Measurements from ENCODE around the gene ADAMTSL5.
A peak's percentile ranks its signal among the peaks of the same experiment; 100 is the strongest.
"Not testable (repeated sequence)": the region's sequence is repeated elsewhere in the genome, so short reads cannot be mapped to it uniquely, and the experiment has no call there.

The ADAMTSL5 gene

GRCh38 chr19:1477056-1477455 is 35.8 kb downstream of the ADAMTSL5 start:
- DNase-seq: not testable (repeated sequence)

- no peak for DNase-seq
Measured at GRCh38 chr19:1475751-1476437, 36.9 kb downstream of the ADAMTSL5 start.

- DNase-seq: no peak
Measured at GRCh38 chr19:1474765-1475351, 38.0 kb downstream of the ADAMTSL5 start.

- DNase-seq: no peak
Measured at GRCh38 chr19:1474011-1474764, 38.6 kb downstream of the ADAMTSL5 start.

GRCh38 chr19:1473085-1473851 is 39.6 kb downstream of the ADAMTSL5 start:
- DNase-seq: no peak

GRCh38 chr19:1472231-1473084 is 40.4 kb downstream of the ADAMTSL5 start:
- DNase-seq: no peak

- no peak for DNase-seq
Measured at GRCh38 chr19:1471515-1472160, 41.2 kb downstream of the ADAMTSL5 start.

GRCh38 chr19:1471010-1471514 is 41.8 kb downstream of the ADAMTSL5 start:
- DNase-seq: no peak

GRCh38 chr19:1470305-1471009 is 42.4 kb downstream of the ADAMTSL5 start:
- DNase-seq: peak; percentile 78

GRCh38 chr19:1470055-1470304 is 42.8 kb downstream of the ADAMTSL5 start:
- DNase-seq: no peak

- DNase-seq: peak; percentile 48
Measured at GRCh38 chr19:1469255-1470054, 43.4 kb downstream of the ADAMTSL5 start.

GRCh38 chr19:1468821-1469254 is 44.0 kb downstream of the ADAMTSL5 start:
- DNase-seq: peak; percentile 55

GRCh38 chr19:1468274-1468820 is 44.5 kb downstream of the ADAMTSL5 start:
- DNase-seq: no peak

GRCh38 chr19:1467490-1468273 is 45.1 kb downstream of the ADAMTSL5 start:
- no peak for DNase-seq

- no peak for DNase-seq
Measured at GRCh38 chr19:1467215-1467489, 45.7 kb downstream of the ADAMTSL5 start.

GRCh38 chr19:1466461-1467214 is 46.2 kb downstream of the ADAMTSL5 start:
- no peak for DNase-seq

- DNase-seq: no peak
Measured at GRCh38 chr19:1466018-1466460, 46.8 kb downstream of the ADAMTSL5 start.
